Measurements from ENCODE around the gene EXOC3L2.

The EXOC3L2 gene

GRCh38 chr19:45218911-45219743 is 26.1 kb downstream of the EXOC3L2 start:
- no peak for DNase-seq

DNA sequence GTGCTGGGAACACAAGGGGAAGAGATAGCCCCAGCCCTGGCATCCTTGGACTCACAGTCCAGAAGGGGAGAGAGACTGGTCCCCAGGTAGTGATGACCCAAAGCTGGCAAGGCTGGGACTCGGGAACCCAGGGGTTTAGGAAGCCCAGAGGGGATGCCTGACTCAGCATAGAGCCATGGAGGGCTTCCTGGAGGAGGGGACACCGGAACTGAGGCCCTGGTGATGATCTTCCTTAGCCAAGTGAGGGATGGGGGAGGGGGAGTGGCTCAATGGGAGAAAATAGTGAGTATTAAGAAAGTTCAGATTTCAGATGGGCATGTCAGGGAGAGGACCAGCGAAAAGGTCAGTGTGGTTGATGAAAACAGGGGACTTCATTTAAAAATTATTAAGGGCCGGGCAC is 26.8 kb downstream of the EXOC3L2 start:
- DNase-seq, result no peak

DNA sequence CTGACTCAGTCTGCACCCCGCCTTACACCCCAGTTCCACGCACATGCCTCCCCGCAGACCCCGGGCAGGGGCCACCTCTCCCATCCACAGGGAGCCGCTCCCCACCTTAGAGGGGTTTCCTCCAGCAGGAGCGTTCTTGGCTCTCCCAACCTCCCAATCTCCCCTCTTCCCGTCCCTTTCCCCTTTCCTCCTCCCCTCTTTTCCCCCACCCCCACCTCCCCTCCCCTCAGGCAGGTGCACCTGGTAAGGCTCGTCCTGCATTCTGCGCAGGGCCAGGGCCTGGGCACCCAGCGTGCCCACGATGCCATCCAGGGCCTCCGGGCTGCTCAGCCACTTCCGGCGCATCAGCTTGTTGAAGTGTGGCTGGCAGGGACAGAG is 27.3 kb downstream of the EXOC3L2 start:
- no peak for DNase-seq

- DNase-seq, result no peak
These were observed 27.8 kb downstream of the EXOC3L2 start for GRCh38 chr19:45217193-45217956.

GRCh38 chr19:45216667-45217066 is 28.5 kb downstream of the EXOC3L2 start:
- DNase-seq, result no peak

DNA sequence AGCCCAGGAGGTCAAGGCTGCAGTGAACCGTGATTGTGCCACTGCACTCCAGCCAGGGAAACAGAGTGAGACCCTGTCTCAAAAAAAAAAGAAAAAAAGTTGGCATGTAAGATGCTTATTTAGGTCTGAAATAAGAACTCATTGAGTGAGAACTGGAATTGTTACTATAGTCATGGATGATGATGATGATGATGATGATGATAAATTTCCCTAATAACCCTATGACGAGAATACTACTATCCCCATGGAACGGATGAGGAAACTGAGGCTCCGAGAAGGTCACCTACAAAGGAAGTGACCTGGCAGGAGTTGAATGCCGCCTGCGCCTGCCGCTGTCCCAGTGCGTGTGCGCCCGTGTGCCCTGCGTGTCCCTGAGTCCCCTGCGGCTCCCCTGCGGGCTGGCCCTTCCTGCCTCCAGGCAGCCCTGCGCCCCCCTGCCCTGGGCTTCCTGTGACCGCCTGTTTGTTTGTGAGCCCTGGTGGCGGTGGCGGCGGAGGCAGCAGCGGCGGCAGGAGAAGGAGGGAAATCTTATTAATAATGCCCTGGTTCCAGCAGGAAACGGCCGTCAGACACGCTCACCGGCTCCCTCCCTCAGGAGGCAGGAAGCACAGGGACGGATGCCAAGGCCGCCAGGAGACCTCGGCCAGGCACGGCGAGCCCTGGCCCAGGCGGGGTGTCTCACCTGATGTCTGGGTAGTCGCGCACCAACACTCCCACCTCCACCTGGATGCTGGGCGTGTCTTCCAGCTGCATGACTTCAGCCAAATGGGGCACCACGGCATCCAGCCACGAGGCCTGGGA is 29.6 kb downstream of the EXOC3L2 start:
- DNase-seq, result no peak

DNA sequence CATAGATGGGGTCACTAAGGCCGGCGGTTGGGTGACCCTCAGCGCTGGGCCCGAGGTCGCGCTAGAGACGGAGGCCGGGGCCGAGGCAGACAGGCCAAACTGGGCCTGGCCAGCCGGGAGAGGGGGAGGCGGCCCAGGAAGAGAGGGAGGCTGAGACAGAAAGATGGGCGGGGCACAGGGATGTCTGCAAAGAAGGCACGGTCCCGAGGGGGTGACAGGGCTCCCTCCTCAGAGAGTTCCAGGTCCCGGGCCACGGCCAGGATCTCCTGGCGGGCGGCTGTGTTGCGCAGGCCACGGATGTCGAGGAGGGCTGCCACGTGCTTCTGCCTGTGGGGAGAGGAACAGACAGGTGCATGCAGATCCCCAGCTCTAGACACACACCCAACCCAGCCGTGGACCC is 32.2 kb downstream of the EXOC3L2 start:
- DNase-seq, result no peak

GRCh38 chr19:45211751-45212381 is 33.3 kb downstream of the EXOC3L2 start:
- DNase-seq, result peak; percentile 26

GRCh38 chr19:45206328-45206727 is 38.9 kb downstream of the EXOC3L2 start:
- DNase-seq, result no peak

- no peak for DNase-seq
These were observed 39.4 kb downstream of the EXOC3L2 start for GRCh38 chr19:45205810-45206209.

- DNase-seq, result no peak
These were observed 42.6 kb downstream of the EXOC3L2 start for GRCh38 chr19:45202637-45203036.

DNA sequence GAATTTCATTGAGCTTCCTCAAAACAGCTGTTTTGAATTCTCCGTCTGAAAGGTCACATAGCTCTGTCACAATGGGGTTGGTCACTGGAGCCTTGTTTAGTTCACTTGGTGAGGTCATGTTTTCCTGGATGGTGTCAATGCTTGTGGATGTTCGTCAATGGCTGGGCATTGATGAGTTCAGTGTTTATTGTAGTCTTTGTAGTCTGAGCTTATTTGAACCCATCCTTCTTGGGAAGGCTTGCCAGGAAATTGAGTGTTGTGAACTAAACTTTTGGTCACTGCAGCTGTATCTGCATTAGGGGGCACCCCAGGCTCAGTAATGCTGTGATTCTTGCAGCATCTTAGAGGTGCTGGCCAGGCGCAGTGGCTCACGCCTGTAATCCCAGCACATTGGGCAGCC is 44.6 kb downstream of the EXOC3L2 start:
- peak; percentile 42 for DNase-seq

- DNase-seq, result no peak
These were observed 49.4 kb downstream of the EXOC3L2 start for GRCh38 chr19:45195764-45196163.

- DNase-seq, result no peak
These were observed 53.8 kb downstream of the EXOC3L2 start for GRCh38 chr19:45191375-45191774.

DNA sequence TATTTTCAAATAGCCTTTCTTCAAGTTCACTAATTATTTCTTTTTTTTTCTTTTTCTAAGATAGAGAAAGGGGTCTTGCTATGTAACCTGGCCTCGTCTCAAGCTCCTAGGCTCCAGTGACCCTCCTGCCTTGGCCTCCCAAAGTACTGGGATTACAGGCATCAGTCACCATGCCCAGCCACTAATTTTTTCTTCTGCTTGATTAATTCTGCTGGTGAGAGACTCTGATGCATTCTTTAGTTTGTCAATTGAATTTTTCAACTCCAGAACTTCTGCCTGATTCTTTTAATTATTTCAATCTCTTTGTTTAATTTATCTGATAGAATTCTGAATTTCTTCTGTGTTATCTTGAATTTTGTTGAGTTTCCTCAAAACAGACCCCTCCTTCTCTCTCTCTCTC is 55.2 kb downstream of the EXOC3L2 start:
- DNase-seq, result no peak

GRCh38 chr19:45187421-45188100 is 57.6 kb downstream of the EXOC3L2 start:
- DNase-seq, result peak; percentile 44

GRCh38 chr19:45186509-45187334 is 58.5 kb downstream of the EXOC3L2 start:
- no peak for DNase-seq

- DNase-seq, result no peak
These were observed 61.1 kb downstream of the EXOC3L2 start for GRCh38 chr19:45184115-45184514.

DNA sequence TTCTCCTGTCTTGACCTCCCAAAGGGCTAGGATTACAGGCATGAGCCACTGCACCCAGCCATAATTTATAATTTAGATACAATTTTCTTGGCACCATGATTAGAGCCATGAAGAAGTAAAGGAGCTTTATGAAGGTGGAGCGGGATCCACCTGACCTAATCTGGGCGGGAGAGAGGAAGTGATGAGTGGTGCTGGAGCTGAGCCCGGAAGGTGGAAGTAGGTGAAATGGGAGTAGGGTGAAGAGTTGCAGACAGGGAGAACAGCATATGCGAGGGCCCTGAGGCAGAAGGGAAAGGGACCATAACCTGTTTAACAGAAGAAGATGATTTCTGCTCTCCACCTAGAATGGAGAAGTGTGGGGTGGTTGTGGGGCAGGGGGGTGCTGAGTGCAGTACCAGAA is 62.4 kb downstream of the EXOC3L2 start:
- no peak for DNase-seq

DNA sequence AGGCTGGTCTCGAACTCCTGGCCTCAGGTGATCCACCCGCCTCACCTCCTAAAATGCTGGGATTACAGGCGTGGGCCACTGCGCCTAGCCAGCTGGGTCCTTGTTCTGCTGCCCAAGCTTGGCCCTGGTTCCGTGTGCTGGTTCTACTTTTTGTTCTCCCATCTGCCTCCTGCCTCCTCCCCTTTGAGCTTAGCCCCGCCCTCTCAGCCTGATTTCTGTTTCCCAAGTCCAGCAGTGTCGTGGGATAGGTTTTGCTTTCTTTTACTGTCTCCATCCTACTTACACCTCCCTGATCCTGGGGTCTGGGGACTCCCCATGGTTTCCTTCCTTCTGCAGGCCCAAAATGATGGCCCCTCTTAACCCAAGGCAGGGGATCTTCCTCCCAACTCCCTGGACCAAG is 64.3 kb downstream of the EXOC3L2 start:
- no peak for DNase-seq

DNA sequence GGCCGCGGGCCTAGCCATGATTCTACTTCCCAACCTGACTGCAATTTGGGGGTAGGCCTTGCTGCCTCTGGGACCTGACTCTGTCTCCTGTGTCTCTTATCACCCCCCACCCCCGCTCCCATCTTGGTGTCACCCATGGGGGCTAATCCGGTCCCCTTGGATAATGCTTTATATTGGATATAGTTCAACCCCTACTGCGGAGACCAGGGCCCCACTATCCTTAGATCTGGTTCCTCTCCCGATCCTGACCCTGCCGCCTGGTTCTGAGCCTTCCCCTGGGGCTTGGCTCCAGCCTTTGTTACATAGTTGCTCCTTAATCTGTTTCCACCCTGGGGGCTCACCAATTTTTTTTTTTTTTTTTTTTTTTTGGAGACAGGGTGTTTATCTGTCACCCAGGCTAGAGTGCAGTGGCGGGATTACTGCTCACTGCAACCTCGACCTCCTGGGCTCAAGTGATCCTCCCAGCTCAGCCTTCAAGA is 65.3 kb downstream of the EXOC3L2 start:
- DNase-seq, result no peak

Data from RPMI8226 (cell line).